CD4-positive, CD25-positive, alpha-beta regulatory T cell (primary cell): ENCODE results near the gene CTNNA1. TPM values are rescaled to one million over a fixed set of nuclear protein-coding genes. Genes with fewer than 3 reads are reported as not detected.

Experiments used
- ATAC-seq, 2 donors: fragments of 150-1000 bp; cut with Tn5 transposase; one replicate each; pipeline ENCODE4 v1.10.0; 2021; ENCODE audit warnings: low read depth in 2 of 2, moderate number of reproducible peaks in 2 of 2, moderate library complexity in 1 of 2
- DNase-seq, 3 donors: peaks; one replicate each; pipeline versions ENCODE4 v3.0.0 to v3.0.0-alpha.2; 2012 to 2022; ENCODE audit warnings: mixed read lengths in 1 of 3
- H3K27ac ChIP-seq: one replicate; pipeline ENCODE4 v1.7.0; 2013; ENCODE audit warnings: mild to moderate bottlenecking, low read length; ENCODE audit not compliant: insufficient read depth, poor library complexity, severe bottlenecking
- H3K27me3 ChIP-seq: one replicate; pipeline ENCODE4 v1.7.0; 2013; ENCODE audit warnings: low read length; ENCODE audit not compliant: control insufficient read depth, insufficient read depth
- H3K36me3 ChIP-seq: one replicate; pipeline ENCODE4 v1.7.0; 2013; ENCODE audit warnings: mild to moderate bottlenecking, low read length, moderate library complexity; ENCODE audit not compliant: control insufficient read depth, insufficient read depth
- H3K4me1 ChIP-seq: 2 replicates; pipeline ENCODE4 v1.7.0; 2013; ENCODE audit warnings: mild to moderate bottlenecking, low read length; ENCODE audit not compliant: insufficient read depth, control insufficient read depth, poor library complexity, severe bottlenecking
- H3K4me3 ChIP-seq: one replicate; pipeline ENCODE4 v1.7.0; 2013; ENCODE audit warnings: low read depth, mild to moderate bottlenecking, low read length, moderate library complexity
- H3K9me3 ChIP-seq, 2 experiments: 1 replicate in 1 of 2; 2 replicates in 1 of 2; pipeline ENCODE4 v1.7.0; 2013; ENCODE audit warnings: low read length in 2 of 2, mild to moderate bottlenecking in 1 of 2, moderate library complexity in 1 of 2; ENCODE audit not compliant: control insufficient read depth in 2 of 2
- H3K27ac Mint-ChIP-seq, 3 donors: one replicate each; pipeline ENCODE4 v1.8.0; 2020 to 2022; ENCODE audit warnings: mild to moderate bottlenecking in 3 of 3, mixed read lengths in 3 of 3, moderate library complexity in 2 of 3
- H3K27me3 Mint-ChIP-seq: one replicate; pipeline ENCODE4 v1.8.0; 2022; ENCODE audit warnings: mild to moderate bottlenecking, mixed read lengths
- H3K36me3 Mint-ChIP-seq: one replicate; pipeline ENCODE4 v1.8.0; 2020; ENCODE audit warnings: mixed read lengths
- H3K4me1 Mint-ChIP-seq, 4 donors: one replicate each; pipeline ENCODE4 v1.8.0; 2020 to 2022; ENCODE audit warnings: mixed read lengths in 4 of 4, mild to moderate bottlenecking in 1 of 4
- H3K4me3 Mint-ChIP-seq, 4 donors: one replicate each; pipeline ENCODE4 v1.8.0; 2020 to 2022; ENCODE audit warnings: mild to moderate bottlenecking in 4 of 4, mixed read lengths in 4 of 4, moderate library complexity in 3 of 4
- H3K9me3 Mint-ChIP-seq, 7 donors: one replicate each; pipeline ENCODE4 v1.8.0; 2020 to 2022; ENCODE audit warnings: mixed read lengths in 7 of 7, mild to moderate bottlenecking in 3 of 7, moderate library complexity in 2 of 7
- polyA plus RNA-seq, 4 donors: library from polyadenylated mRNA; unstranded; fragments of 300-500 nt; fragmentation: Illumina TruSeq; gene quantifications; one replicate each; pipeline ENCODE4 v1.2.3, GENCODE V29; 2021
- total RNA-seq: library from RNA; stranded (reverse); gene quantifications from one replicate; pipeline ENCODE4 v1.2.3, GENCODE V29; 2022

Gene CTNNA1
- total and polyA plus RNA-seq, 5 donors from 2014 or later: 8.9 to 48.6 (median 13.5) TPM

GRCh38 chr5:138949988-138950387 lies 196.8 kb downstream of the CTNNA1 start:
- no peak overlapping the region for H3K27ac Mint-ChIP-seq
- H3K36me3 Mint-ChIP-seq: peaks cover 5% of the 10 kb centered on the region
- DNase-seq (no peak), ATAC-seq (no peak)
- no peaks in the 10 kb centered on the region for H3K9me3 ChIP-seq
- H3K27me3 ChIP-seq: no peaks in the 10 kb centered on the region
- no peaks in the 10 kb centered on the region for H3K9me3 Mint-ChIP-seq
- H3K4me1 Mint-ChIP-seq: peaks cover 5 to 24% (median 12%) of the 10 kb centered on the region in 4 donors
- H3K4me1 ChIP-seq: peaks cover 12% of the 10 kb centered on the region
- no peaks in the 10 kb centered on the region for H3K27me3 Mint-ChIP-seq
- no peak overlapping the region for H3K4me3 ChIP-seq
- H3K36me3 ChIP-seq: no peaks in the 10 kb centered on the region
- no peak overlapping the region for H3K4me3 Mint-ChIP-seq
- no peak overlapping the region for H3K27ac ChIP-seq

DNA sequence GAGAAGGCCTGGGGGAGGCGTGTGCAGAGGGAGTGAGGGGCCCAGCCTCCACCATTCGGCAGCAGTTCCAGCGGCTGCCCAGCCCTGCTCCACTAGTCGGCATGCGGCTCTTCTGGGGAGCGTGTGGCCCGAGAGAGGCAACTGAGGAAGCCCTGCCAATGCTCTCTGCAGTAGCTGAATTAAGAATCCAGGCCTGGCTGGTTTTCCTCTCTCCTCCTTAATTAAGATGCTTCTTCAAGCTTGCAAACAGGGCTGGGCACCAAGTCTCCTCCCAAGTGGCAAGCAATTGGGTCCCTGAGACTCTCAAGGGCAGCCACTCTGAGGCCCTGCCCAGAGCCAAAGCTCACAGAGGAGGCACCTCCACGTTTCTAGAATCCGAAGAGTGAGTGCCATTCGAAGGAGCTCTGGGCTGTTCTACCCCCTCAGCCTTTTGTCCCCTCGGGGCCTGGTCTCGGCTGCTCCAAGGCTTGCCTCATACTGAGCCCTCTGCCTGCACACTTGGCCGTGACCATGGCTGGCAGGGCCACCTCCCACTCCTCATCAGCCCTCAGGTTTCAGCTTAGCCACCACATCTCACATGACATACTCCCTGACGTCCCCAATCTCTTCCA lies 197.3 kb downstream of the CTNNA1 start:
- no peaks in the 10 kb centered on the region for H3K36me3 ChIP-seq
- no peaks in the 10 kb centered on the region for H3K9me3 Mint-ChIP-seq
- no peak overlapping the region for H3K4me3 ChIP-seq
- peaks cover 5 to 24% (median 13%) of the 10 kb centered on the region in 4 donors for H3K4me1 Mint-ChIP-seq
- ATAC-seq (no peak), DNase-seq (no peak)
- H3K27me3 ChIP-seq: no peaks in the 10 kb centered on the region
- no peaks in the 10 kb centered on the region for H3K9me3 ChIP-seq
- peaks cover 8% of the 10 kb centered on the region for H3K36me3 Mint-ChIP-seq
- H3K4me3 Mint-ChIP-seq: no peak overlapping the region
- no peak overlapping the region for H3K27ac Mint-ChIP-seq
- H3K27ac ChIP-seq: no peak overlapping the region
- H3K4me1 ChIP-seq: peaks cover 12% of the 10 kb centered on the region
- H3K27me3 Mint-ChIP-seq: no peaks in the 10 kb centered on the region

DNA sequence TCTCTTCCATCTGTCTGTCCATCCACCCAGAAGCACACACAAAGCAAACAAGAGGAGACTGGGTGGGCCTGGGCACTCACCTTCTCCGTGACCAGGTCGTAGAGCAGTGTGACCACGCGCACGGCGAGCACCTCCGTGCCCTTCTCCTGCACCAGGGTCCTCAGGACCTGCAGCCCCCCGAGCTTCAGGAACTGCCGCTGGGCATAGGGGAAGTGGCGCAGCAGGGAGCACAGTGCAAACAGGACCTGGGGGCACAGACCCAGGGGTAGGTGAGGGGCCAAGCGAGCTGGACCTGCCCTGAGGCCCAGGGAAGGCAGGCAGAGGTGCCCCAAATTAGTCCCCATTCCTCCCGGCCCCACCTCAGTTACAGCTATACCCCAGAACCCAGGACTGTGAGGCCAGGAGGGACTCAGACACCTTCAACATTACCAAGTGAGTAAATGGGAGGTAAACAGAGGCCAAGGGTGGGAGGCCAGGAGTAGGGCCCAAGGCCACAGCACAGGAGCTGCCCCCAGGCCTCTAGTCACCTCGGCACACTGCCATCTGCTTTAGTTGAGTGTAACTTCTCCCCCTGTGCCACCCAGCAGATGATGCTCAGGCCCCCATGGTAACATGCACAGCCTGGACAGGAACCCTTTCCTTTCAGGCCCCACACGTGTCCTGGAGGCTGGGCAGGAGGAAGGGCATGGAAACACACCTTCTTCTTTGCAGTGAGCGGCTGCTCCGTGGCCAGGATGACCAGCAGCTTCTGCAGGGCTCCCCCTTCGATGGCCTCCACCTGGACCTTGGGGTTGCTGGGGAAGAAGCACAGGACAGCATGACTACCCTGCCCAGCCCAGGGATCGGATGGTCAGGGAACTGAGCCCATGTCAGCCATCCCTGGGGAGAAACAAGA lies 198.1 kb downstream of the CTNNA1 start:
- Mint-ChIP-seq H3K36me3 (peaks cover 12% of the 10 kb centered on the region), H3K27me3 (no peaks in the 10 kb centered on the region), H3K9me3 (no peaks in the 10 kb centered on the region), H3K27ac (no peak overlapping the region), H3K4me3 (peak overlapping the region in 1 of 4 donors; percentile 45), H3K4me1 (peaks cover 5 to 24% (median 13%) of the 10 kb centered on the region in 4 donors)
- no peak overlapping the region for H3K27ac ChIP-seq
- H3K36me3 ChIP-seq: no peaks in the 10 kb centered on the region
- H3K27me3 ChIP-seq: no peaks in the 10 kb centered on the region
- ATAC-seq (no peak), DNase-seq (no peak)
- H3K9me3 ChIP-seq: no peaks in the 10 kb centered on the region
- peaks cover 12% of the 10 kb centered on the region for H3K4me1 ChIP-seq
- no peak overlapping the region for H3K4me3 ChIP-seq

- Mint-ChIP-seq H3K4me1 (peaks cover 5 to 24% (median 13%) of the 10 kb centered on the region in 4 donors), H3K9me3 (no peaks in the 10 kb centered on the region), H3K27me3 (no peaks in the 10 kb centered on the region), H3K4me3 (peak overlapping the region in 2 of 4 donors; percentile 39 to 45), H3K36me3 (peaks cover 12% of the 10 kb centered on the region), H3K27ac (peak overlapping the region in 2 of 3 donors; percentile 79 to 85)
- DNase-seq (no peak), ATAC-seq (no peak)
- Histone ChIP-seq H3K4me1 (peaks cover 12% of the 10 kb centered on the region), H3K9me3 (no peaks in the 10 kb centered on the region), H3K4me3 (no peak overlapping the region), H3K27me3 (no peaks in the 10 kb centered on the region), H3K36me3 (no peaks in the 10 kb centered on the region), H3K27ac (no peak overlapping the region)
These were observed 198.9 kb downstream of the CTNNA1 start for GRCh38 chr5:138951986-138952735.

DNA sequence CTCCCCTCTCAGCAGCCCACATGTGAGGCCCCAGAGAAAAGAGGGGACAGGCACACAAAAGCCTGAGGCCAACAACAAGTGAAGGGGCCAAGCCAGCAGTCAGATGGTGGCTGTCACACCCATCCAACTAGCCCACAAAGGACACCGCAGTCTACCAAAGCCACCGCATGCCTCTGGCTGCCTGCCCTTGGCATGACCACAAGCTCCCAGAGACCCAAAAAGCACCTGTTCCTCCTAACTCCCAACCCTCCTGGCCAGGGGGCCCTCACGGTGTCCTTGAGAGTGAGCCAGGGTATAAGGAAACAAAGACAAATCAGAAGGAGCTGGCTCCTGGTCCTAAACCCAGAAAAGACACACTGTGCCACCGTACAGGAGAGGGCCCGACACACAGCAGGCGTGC lies 199.7 kb downstream of the CTNNA1 start:
- H3K36me3 Mint-ChIP-seq: peaks cover 12% of the 10 kb centered on the region
- Histone ChIP-seq H3K9me3 (no peaks in the 10 kb centered on the region), H3K27me3 (no peaks in the 10 kb centered on the region), H3K4me3 (no peak overlapping the region), H3K27ac (no peak overlapping the region), H3K36me3 (no peaks in the 10 kb centered on the region), H3K4me1 (peaks cover 12% of the 10 kb centered on the region)
- H3K27ac Mint-ChIP-seq: peak overlapping the region in 2 of 3 donors; percentile 79 to 85
- peaks cover 5 to 24% (median 13%) of the 10 kb centered on the region in 4 donors for H3K4me1 Mint-ChIP-seq
- peak in 1 of 2 donors; percentile 13 for ATAC-seq
- H3K4me3 Mint-ChIP-seq: peak overlapping the region in 1 of 4 donors; percentile 60
- DNase-seq: no peak
- H3K27me3 Mint-ChIP-seq: no peaks in the 10 kb centered on the region
- no peaks in the 10 kb centered on the region for H3K9me3 Mint-ChIP-seq

DNA sequence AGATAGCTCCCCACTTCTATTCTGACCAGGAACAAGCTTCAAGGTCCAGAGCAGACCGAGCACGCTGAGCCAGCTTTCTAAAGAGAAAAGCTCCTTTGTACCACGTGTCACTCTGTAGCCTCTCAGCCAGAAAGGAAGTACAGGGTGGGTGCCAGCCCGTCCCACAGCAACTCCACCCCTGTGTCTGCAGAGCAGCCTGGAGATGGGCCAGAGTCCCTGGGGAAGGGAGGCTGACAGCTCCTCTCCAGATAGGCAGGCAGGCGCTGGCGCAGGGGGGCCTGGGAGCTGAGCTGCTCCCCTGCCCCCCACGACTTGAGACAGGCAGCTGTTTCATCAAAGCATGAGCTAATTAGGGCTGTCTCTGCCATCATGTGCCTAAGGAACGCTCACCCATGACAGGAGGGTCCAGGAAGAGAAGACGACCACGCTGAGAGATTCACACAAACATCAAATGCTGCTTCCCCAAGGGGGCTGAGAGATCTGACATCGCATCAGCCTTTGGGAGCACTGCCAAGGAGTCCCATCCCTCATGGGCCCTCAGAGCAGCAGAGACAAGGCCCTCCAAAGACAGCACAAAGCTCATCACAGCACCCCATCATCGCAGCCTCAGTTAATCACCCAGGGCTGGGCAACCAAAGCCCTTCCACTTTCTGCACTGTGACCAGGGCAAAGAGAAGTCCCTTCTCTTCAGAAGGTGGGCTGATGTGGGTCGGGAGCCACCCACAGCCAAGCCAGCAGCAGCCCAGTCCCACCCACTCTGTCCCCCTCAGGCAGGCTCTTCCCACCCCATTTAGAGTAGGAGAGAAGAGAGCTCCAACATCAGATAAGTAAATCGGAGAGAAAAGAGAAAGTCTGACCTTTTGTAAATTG lies 200.4 kb downstream of the CTNNA1 start:
- H3K27me3 Mint-ChIP-seq: no peaks in the 10 kb centered on the region
- peaks cover 5 to 24% (median 13%) of the 10 kb centered on the region in 4 donors for H3K4me1 Mint-ChIP-seq
- H3K9me3 Mint-ChIP-seq: no peaks in the 10 kb centered on the region
- ATAC-seq (peak; percentile 64 to 81), DNase-seq (peak in 2 of 3 donors; percentile 19 to 76)
- Histone ChIP-seq H3K4me3 (no peak overlapping the region), H3K9me3 (no peaks in the 10 kb centered on the region), H3K36me3 (no peaks in the 10 kb centered on the region), H3K27ac (no peak overlapping the region), H3K27me3 (no peaks in the 10 kb centered on the region), H3K4me1 (peaks cover 12% of the 10 kb centered on the region)
- H3K4me3 Mint-ChIP-seq: peak overlapping the region in 2 of 4 donors; percentile 18 to 60
- peak overlapping the region in 2 of 3 donors; percentile 79 to 85 for H3K27ac Mint-ChIP-seq
- H3K36me3 Mint-ChIP-seq: peaks cover 12% of the 10 kb centered on the region
